Activated naive CD8-positive, alpha-beta T cell treated with anti-CD3 and anti-CD28 coated beads, Interleukin-2, amount 50 U/mL, for 24 hours (primary cell): ENCODE measurements around the gene FANCE.

Experiments
- ATAC-seq: fragments of 150-1000 bp; cut with Tn5 transposase; one replicate; pipeline ENCODE4 v1.10.0; 2021
- DNase-seq: peaks from one replicate; pipeline ENCODE4 v3.0.0; 2021
- H3K27ac Mint-ChIP-seq: one replicate; pipeline ENCODE4 v1.8.0; 2021; ENCODE audit warnings: mild to moderate bottlenecking, mixed read lengths
- H3K27me3 Mint-ChIP-seq: one replicate; pipeline ENCODE4 v1.8.0; 2021; ENCODE audit warnings: mixed read lengths
- H3K36me3 Mint-ChIP-seq: one replicate; pipeline ENCODE4 v1.8.0; 2021; ENCODE audit warnings: low read depth, mixed read lengths
- H3K4me1 Mint-ChIP-seq: one replicate; pipeline ENCODE4 v1.8.0; 2021; ENCODE audit warnings: mixed read lengths
- H3K4me3 Mint-ChIP-seq: one replicate; pipeline ENCODE4 v1.8.0; 2021; ENCODE audit warnings: mild to moderate bottlenecking, moderate library complexity, mixed read lengths
- H3K9me3 Mint-ChIP-seq: one replicate; pipeline ENCODE4 v1.8.0; 2021; ENCODE audit warnings: mixed read lengths

FANCE gene

GRCh38 chr6:35452183-35453090 is at the start of gene FANCE:
Gene FANCE (plus strand): TSS chr6:35452338. CDS start chr6:35452546, 208 bp downstream.
- Mint-ChIP-seq H3K36me3 (peaks cover 15% of the 10 kb centered on the region), H3K27me3 (no peaks in the 10 kb centered on the region), H3K9me3 (no peaks in the 10 kb centered on the region), H3K4me3 (peak within 1 kb of the TSS; percentile 86), H3K27ac (peak within 1 kb of the TSS; percentile 82), H3K4me1 (peaks cover 30% of the 10 kb centered on the region)
- peak; percentile 97 for DNase-seq
- ATAC-seq: peak; percentile 83

- DNase-seq (no peak), ATAC-seq (no peak)
- H3K36me3 Mint-ChIP-seq: no peaks in the 10 kb centered on the region
- no peaks in the 10 kb centered on the region for H3K27me3 Mint-ChIP-seq
- H3K4me3 Mint-ChIP-seq: no peak overlapping the region
- H3K9me3 Mint-ChIP-seq: no peaks in the 10 kb centered on the region
- H3K27ac Mint-ChIP-seq: no peak overlapping the region
- peaks cover 19% of the 10 kb centered on the region for H3K4me1 Mint-ChIP-seq
These were observed 49.3 kb upstream of the FANCE start for GRCh38 chr6:35402856-35403191.

GRCh38 chr6:35403544-35404442 is 48.3 kb upstream of the FANCE start:
- no peak overlapping the region for H3K4me3 Mint-ChIP-seq
- ATAC-seq (no peak), DNase-seq (no peak)
- no peaks in the 10 kb centered on the region for H3K27me3 Mint-ChIP-seq
- H3K36me3 Mint-ChIP-seq: no peaks in the 10 kb centered on the region
- no peak overlapping the region for H3K27ac Mint-ChIP-seq
- H3K9me3 Mint-ChIP-seq: no peaks in the 10 kb centered on the region
- H3K4me1 Mint-ChIP-seq: peaks cover 19% of the 10 kb centered on the region

- DNase-seq (no peak), ATAC-seq (no peak)
- no peaks in the 10 kb centered on the region for H3K27me3 Mint-ChIP-seq
- peaks cover 5% of the 10 kb centered on the region for H3K36me3 Mint-ChIP-seq
- no peaks in the 10 kb centered on the region for H3K9me3 Mint-ChIP-seq
- peaks cover 21% of the 10 kb centered on the region for H3K4me1 Mint-ChIP-seq
- no peak overlapping the region for H3K4me3 Mint-ChIP-seq
- no peak overlapping the region for H3K27ac Mint-ChIP-seq
These were observed 45.2 kb upstream of the FANCE start for GRCh38 chr6:35406711-35407485.

- Mint-ChIP-seq H3K9me3 (no peaks in the 10 kb centered on the region), H3K4me1 (peaks cover 15% of the 10 kb centered on the region), H3K27me3 (no peaks in the 10 kb centered on the region), H3K27ac (no peak overlapping the region), H3K4me3 (no peak overlapping the region), H3K36me3 (peaks cover 7% of the 10 kb centered on the region)
- ATAC-seq: no peak
- no peak for DNase-seq
These were observed 42.9 kb upstream of the FANCE start for GRCh38 chr6:35409245-35409644.

GRCh38 chr6:35410131-35410530 is 42.0 kb upstream of the FANCE start:
- Mint-ChIP-seq H3K9me3 (no peaks in the 10 kb centered on the region), H3K36me3 (peaks cover 7% of the 10 kb centered on the region), H3K4me1 (peaks cover 18% of the 10 kb centered on the region), H3K27ac (peak overlapping the region; percentile 80), H3K27me3 (no peaks in the 10 kb centered on the region), H3K4me3 (no peak overlapping the region)
- ATAC-seq (no peak), DNase-seq (no peak)

- DNase-seq (no peak), ATAC-seq (peak; percentile 44)
- Mint-ChIP-seq H3K9me3 (no peaks in the 10 kb centered on the region), H3K27ac (peak overlapping the region; percentile 80), H3K27me3 (no peaks in the 10 kb centered on the region), H3K36me3 (peaks cover 12% of the 10 kb centered on the region), H3K4me1 (peaks cover 23% of the 10 kb centered on the region), H3K4me3 (peak overlapping the region; percentile 39)
These were observed 41.1 kb upstream of the FANCE start for GRCh38 chr6:35411066-35411465.

- DNase-seq (no peak), ATAC-seq (no peak)
- Mint-ChIP-seq H3K9me3 (no peaks in the 10 kb centered on the region), H3K27ac (no peak overlapping the region), H3K4me3 (no peak overlapping the region), H3K4me1 (peaks cover 24% of the 10 kb centered on the region), H3K36me3 (peaks cover 12% of the 10 kb centered on the region), H3K27me3 (no peaks in the 10 kb centered on the region)
These were observed 40.0 kb upstream of the FANCE start for GRCh38 chr6:35412102-35412501.

- peaks cover 40% of the 10 kb centered on the region for H3K4me1 Mint-ChIP-seq
These were observed 38.2 kb upstream of the FANCE start for GRCh38 chr6:35413911-35414310.

GRCh38 chr6:35415065-35415891 is 36.9 kb upstream of the FANCE start:
- no peak overlapping the region for H3K4me3 Mint-ChIP-seq
- H3K27ac Mint-ChIP-seq: no peak overlapping the region
- no peak for ATAC-seq
- H3K9me3 Mint-ChIP-seq: no peaks in the 10 kb centered on the region
- H3K27me3 Mint-ChIP-seq: no peaks in the 10 kb centered on the region
- H3K4me1 Mint-ChIP-seq: peaks cover 46% of the 10 kb centered on the region
- DNase-seq: no peak
- H3K36me3 Mint-ChIP-seq: peaks cover 20% of the 10 kb centered on the region

More at GRCh38 chr6:35413911-35414310, 38.2 kb upstream of the FANCE start:
- ATAC-seq (no peak), DNase-seq (no peak)
- H3K9me3 Mint-ChIP-seq: no peaks in the 10 kb centered on the region
- H3K27me3 Mint-ChIP-seq: no peaks in the 10 kb centered on the region
- no peak overlapping the region for H3K4me3 Mint-ChIP-seq
- H3K36me3 Mint-ChIP-seq: peaks cover 20% of the 10 kb centered on the region
- no peak overlapping the region for H3K27ac Mint-ChIP-seq

GRCh38 chr6:35417979-35418661 is 34.0 kb upstream of the FANCE start:
- ATAC-seq: no peak
- H3K36me3 Mint-ChIP-seq: peaks cover 17% of the 10 kb centered on the region
- H3K27me3 Mint-ChIP-seq: no peaks in the 10 kb centered on the region
- H3K4me3 Mint-ChIP-seq: no peak overlapping the region
- H3K27ac Mint-ChIP-seq: peak overlapping the region; percentile 53
- peaks cover 31% of the 10 kb centered on the region for H3K4me1 Mint-ChIP-seq
- no peak for DNase-seq
- no peaks in the 10 kb centered on the region for H3K9me3 Mint-ChIP-seq

- Mint-ChIP-seq H3K27me3 (no peaks in the 10 kb centered on the region), H3K9me3 (no peaks in the 10 kb centered on the region), H3K4me1 (peaks cover 31% of the 10 kb centered on the region), H3K36me3 (peaks cover 18% of the 10 kb centered on the region), H3K27ac (no peak overlapping the region), H3K4me3 (no peak overlapping the region)
- DNase-seq (no peak), ATAC-seq (no peak)
These were observed 32.7 kb upstream of the FANCE start for GRCh38 chr6:35419417-35419816.

- DNase-seq (no peak), ATAC-seq (no peak)
- peaks cover 30% of the 10 kb centered on the region for H3K4me1 Mint-ChIP-seq
- no peaks in the 10 kb centered on the region for H3K9me3 Mint-ChIP-seq
- no peak overlapping the region for H3K27ac Mint-ChIP-seq
- H3K36me3 Mint-ChIP-seq: peaks cover 21% of the 10 kb centered on the region
- H3K4me3 Mint-ChIP-seq: no peak overlapping the region
- no peaks in the 10 kb centered on the region for H3K27me3 Mint-ChIP-seq
These were observed 32.2 kb upstream of the FANCE start for GRCh38 chr6:35419961-35420360.
